H9 (cell line): Measurements from ENCODE around the gene CPAMD8. TPM values are rescaled to one million over a fixed set of nuclear protein-coding genes. Genes with fewer than 3 reads are reported as not detected.

Experiments used
- DNase-seq: peaks from one replicate; pipeline ENCODE4 v3.0.0-alpha.2; 2017
- H2AFZ ChIP-seq: one replicate; pipeline ENCODE4 v1.6.1; 2013; ENCODE audit warnings: mild to moderate bottlenecking, low read length, control low read depth, moderate library complexity
- H2AK5ac ChIP-seq: 2 replicates; pipeline ENCODE4 v1.6.1; 2013; ENCODE audit warnings: low read length, control low read depth, mixed read lengths; ENCODE audit not compliant: insufficient read length
- H2BK120ac ChIP-seq: one replicate; pipeline ENCODE4 v1.6.1; 2013; ENCODE audit warnings: low read depth, mild to moderate bottlenecking, low read length, control low read depth, inconsistent platforms; ENCODE audit not compliant: poor library complexity, severe bottlenecking
- H2BK12ac ChIP-seq: 2 replicates; pipeline ENCODE4 v1.6.1; 2013; ENCODE audit warnings: low read length, control low read depth, mixed read lengths, low read depth; ENCODE audit not compliant: insufficient read length
- H2BK15ac ChIP-seq: 2 replicates; pipeline ENCODE4 v1.6.1; 2013; ENCODE audit warnings: low read depth, low read length, control low read depth
- H2BK20ac ChIP-seq: one replicate; pipeline ENCODE4 v1.6.1; 2013; ENCODE audit warnings: low read depth, mild to moderate bottlenecking, low read length, control low read depth, inconsistent platforms; ENCODE audit not compliant: poor library complexity, severe bottlenecking
- H2BK5ac ChIP-seq: 2 replicates; pipeline ENCODE4 v1.6.1; 2013; ENCODE audit warnings: low read length, control low read depth, mixed read lengths; ENCODE audit not compliant: insufficient read length
- H3K14ac ChIP-seq: 2 replicates; pipeline ENCODE4 v1.6.1; 2013; ENCODE audit warnings: low read length, control low read depth; ENCODE audit not compliant: insufficient read depth
- H3K18ac ChIP-seq: 2 replicates; pipeline ENCODE4 v1.6.1; 2013; ENCODE audit warnings: low read depth, mild to moderate bottlenecking, mixed read lengths, low read length, control low read depth; ENCODE audit not compliant: insufficient read length
- H3K23ac ChIP-seq: 2 replicates; pipeline ENCODE4 v1.6.1; 2013; ENCODE audit warnings: low read length, control low read depth, mixed read lengths, low read depth; ENCODE audit not compliant: insufficient read length
- H3K23me2 ChIP-seq: 2 replicates; pipeline ENCODE4 v1.6.1; 2013; ENCODE audit warnings: low read depth, mild to moderate bottlenecking, mixed read lengths, low read length, control low read depth; ENCODE audit not compliant: insufficient read length, poor library complexity, severe bottlenecking
- H3K27ac ChIP-seq: 2 replicates; pipeline ENCODE4 v1.5.1; 2013; ENCODE audit warnings: low read length, control low read depth, mixed read lengths, low read depth; ENCODE audit not compliant: insufficient read length
- H3K27me3 ChIP-seq: 2 replicates; pipeline ENCODE4 v1.6.1; 2013; ENCODE audit warnings: low read length, control low read depth, inconsistent platforms; ENCODE audit not compliant: insufficient read depth
- H3K4ac ChIP-seq: 2 replicates; pipeline ENCODE4 v1.6.1; 2013; ENCODE audit warnings: low read depth, mild to moderate bottlenecking, control low read depth, inconsistent platforms, low read length, moderate library complexity
- H3K4me1 ChIP-seq: 2 replicates; pipeline ENCODE4 v1.6.1; 2013; ENCODE audit warnings: low read length, control low read depth, inconsistent platforms; ENCODE audit not compliant: insufficient read depth
- H3K4me2 ChIP-seq: 2 replicates; pipeline ENCODE4 v1.6.1; 2013; ENCODE audit warnings: low read length, control low read depth, mixed read lengths; ENCODE audit not compliant: insufficient read length, insufficient read depth
- H3K56ac ChIP-seq: 2 replicates; pipeline ENCODE4 v1.6.1; 2013; ENCODE audit warnings: low read depth, mild to moderate bottlenecking, mixed read lengths, low read length, control low read depth; ENCODE audit not compliant: insufficient read length
- H3K79me1 ChIP-seq: 2 replicates; pipeline ENCODE4 v1.6.1; 2013; ENCODE audit warnings: low read depth, mild to moderate bottlenecking, moderate library complexity, low read length, control low read depth, inconsistent platforms; ENCODE audit not compliant: insufficient read depth, poor library complexity, severe bottlenecking
- H3K79me2 ChIP-seq: 2 replicates; pipeline ENCODE4 v1.6.1; 2013; ENCODE audit warnings: low read length, control low read depth, inconsistent platforms; ENCODE audit not compliant: insufficient read depth
- H3K9ac ChIP-seq: 2 replicates; pipeline ENCODE4 v1.6.1; 2013; ENCODE audit warnings: low read length, control low read depth, mixed read lengths; ENCODE audit not compliant: insufficient read length; ENCODE audit errors: extremely low read depth
- H3K9me3 ChIP-seq: one replicate; pipeline ENCODE4 v1.6.1; 2013; ENCODE audit warnings: low read depth, low read length, inconsistent platforms; ENCODE audit not compliant: control insufficient read depth
- H3T11ph ChIP-seq: one replicate; pipeline ENCODE4 v1.6.1; 2013; ENCODE audit warnings: mild to moderate bottlenecking, low read length, control low read depth, inconsistent platforms
- H4K20me1 ChIP-seq: one replicate; pipeline ENCODE4 v1.6.1; 2013; ENCODE audit not compliant: control insufficient read depth, insufficient read length, insufficient read depth
- H4K5ac ChIP-seq: 2 replicates; pipeline ENCODE4 v1.6.1; 2013; ENCODE audit warnings: low read depth, mild to moderate bottlenecking, mixed read lengths, low read length, control low read depth; ENCODE audit not compliant: insufficient read length
- H4K8ac ChIP-seq: replicated peaks from 2 replicates; pipeline ENCODE4 v1.6.1; 2013; ENCODE audit warnings: low read length, control low read depth, mixed read lengths, low read depth; ENCODE audit not compliant: insufficient read length
- H4K91ac ChIP-seq: 2 replicates; pipeline ENCODE4 v1.6.1; 2013; ENCODE audit warnings: low read depth, mild to moderate bottlenecking, moderate library complexity, mixed read lengths, low read length, control low read depth; ENCODE audit not compliant: insufficient read length
- H3K27ac Mint-ChIP-seq, 3 experiments: 2 replicates in 2 of 3; 3 replicates in 1 of 3; pipeline ENCODE4 v1.8.0; 2020 to 2021; ENCODE audit warnings: mixed read lengths in 3 of 3, mild to moderate bottlenecking in 1 of 3, moderate library complexity in 1 of 3
- H3K27me3 Mint-ChIP-seq: 2 replicates; pipeline ENCODE4 v1.8.0; 2021; ENCODE audit warnings: low read depth, mild to moderate bottlenecking, moderate library complexity, mixed read lengths
- H3K36me3 Mint-ChIP-seq, 3 experiments: 2 replicates in 2 of 3; 3 replicates in 1 of 3; pipeline ENCODE4 v1.8.0; 2020 to 2021; ENCODE audit warnings: low read depth in 3 of 3, mixed read lengths in 3 of 3; ENCODE audit not compliant: insufficient read depth in 1 of 3
- H3K4me1 Mint-ChIP-seq, 2 experiments: 2 replicates each; pipeline ENCODE4 v1.8.0; 2020; ENCODE audit warnings: mixed read lengths in 2 of 2
- H3K4me3 Mint-ChIP-seq, 2 experiments: 2 replicates in 1 of 2; 3 replicates in 1 of 2; pipeline ENCODE4 v1.8.0; 2020 to 2021; ENCODE audit warnings: mild to moderate bottlenecking in 2 of 2, mixed read lengths in 2 of 2, moderate library complexity in 1 of 2
- H3K9me3 Mint-ChIP-seq, 2 experiments: 2 replicates in 1 of 2; 3 replicates in 1 of 2; pipeline ENCODE4 v1.8.0; 2020; ENCODE audit warnings: mild to moderate bottlenecking in 2 of 2, mixed read lengths in 2 of 2, moderate library complexity in 1 of 2
- CTCF ChIP-seq: fragments of 200-600 bp; sonication (generic); conservative IDR thresholded peaks from 3 replicates; pipeline ENCODE4 v1.8.0; 2021; ENCODE audit warnings: antibody characterized with exemption, mild to moderate bottlenecking
- WGBS: extraction: QIAGEN DNeasy Blood & Tissue Kit; methylation state at CpG from one replicate; pipeline ENCODE4 v1.1.7; 2013; ENCODE audit warnings: missing lambda C conversion rate, low lambda C conversion rate, mixed read lengths; ENCODE audit not compliant: insufficient read length; ENCODE audit errors: extremely low coverage; 5-methylcytosine and 5-hydroxymethylcytosine counted together
- total RNA-seq: library from RNA; stranded (reverse); gene quantifications from 2 replicates; pipeline ENCODE4 v1.2.1, GENCODE V29; 2021

The CPAMD8 gene
- total RNA-seq, 1 experiment from 2014 or later: 12.0 TPM

- Histone ChIP-seq H3K4me2 (no peak overlapping the region), H3T11ph (no peak overlapping the region), H3K79me1 (no peaks in the 10 kb centered on the region), H3K14ac (no peak overlapping the region), H2BK5ac (no peak overlapping the region), H3K23ac (no peak overlapping the region), H3K9ac (no peak overlapping the region), H3K27ac (no peak overlapping the region), H2BK120ac (no peak overlapping the region), H3K56ac (no peak overlapping the region), H4K91ac (no peak overlapping the region), H4K20me1 (no peaks in the 10 kb centered on the region), H3K79me2 (no peaks in the 10 kb centered on the region), H4K8ac (no peak overlapping the region), H3K9me3 (peaks cover 19% of the 10 kb centered on the region), H2BK15ac (no peak overlapping the region), H2AK5ac (no peak overlapping the region), H2AFZ (no peak overlapping the region), H3K4ac (no peak overlapping the region), H2BK12ac (no peak overlapping the region), H3K4me1 (no peaks in the 10 kb centered on the region), H3K18ac (no peak overlapping the region), H2BK20ac (no peak overlapping the region), H3K27me3 (no peaks in the 10 kb centered on the region), H4K5ac (no peak overlapping the region), H3K23me2 (no peaks in the 10 kb centered on the region)
- H3K9me3 Mint-ChIP-seq: no peaks in the 10 kb centered on the region
- no CpG with 5 or more reads among the region's 8 CpGs for WGBS
- TF ChIP-seq CTCF: no peak
- H3K4me1 Mint-ChIP-seq: no peaks in the 10 kb centered on the region
- peaks cover 29 to 75% (median 49%) of the 10 kb centered on the region in 3 experiments; a peak in 6 of 7 replicates for H3K36me3 Mint-ChIP-seq
- no peaks in the 10 kb centered on the region for H3K27me3 Mint-ChIP-seq
- H3K27ac Mint-ChIP-seq: no peak overlapping the region
- no peak overlapping the region for H3K4me3 Mint-ChIP-seq
- no peak for DNase-seq
Observed at GRCh38 chr19:17058236-17058635, 31.6 kb upstream of the CPAMD8 start.
